ENCODE measurements around the gene LPIN2.
"Not testable (repeated sequence)": the region's sequence is repeated elsewhere in the genome, so short reads cannot be mapped to it uniquely, and the experiment has no call there.

- TF ChIP-seq CTCF, POLR2A (IDR thresholded peaks at IDR 0.05): not testable (repeated sequence)
Measured at GRCh38 chr18:3023603-3024002, 10.7 kb upstream of the LPIN2 start.
